GM10266 (cell line): Measurements from ENCODE around the gene ITIH1.

Experiments
- DNase-seq: peaks from one replicate; pipeline ENCODE4 v3.0.0; 2012; ENCODE audit errors: extremely low spot score
- CTCF ChIP-seq: IDR thresholded peaks from 2 replicates; pipeline ENCODE4 v1.5.1; 2012; ENCODE audit warnings: mild to moderate bottlenecking, low read depth; ENCODE audit not compliant: control insufficient read depth, insufficient read depth; ENCODE audit errors: missing control alignments

The ITIH1 gene

GRCh38 chr3:52770496-52771333, 6.7 kb upstream of the ITIH1 start, which contains the start of gene NEK4:
Gene NEK4, minus strand, starts transcription at chr3:52770940. Its CDS starts 194 bp downstream, at chr3:52770746.
- TF ChIP-seq CTCF, result no peak
- DNase-seq, result peak; percentile 92

- TF ChIP-seq CTCF, result no peak
- DNase-seq, result no peak
These were observed 6.1 kb upstream of the ITIH1 start for GRCh38 chr3:52771334-52771681.

- DNase-seq, result no peak
- TF ChIP-seq CTCF, result no peak
These were observed 5.7 kb upstream of the ITIH1 start for GRCh38 chr3:52771702-52772101.

GRCh38 chr3:52773361-52774065, 3.9 kb upstream of the ITIH1 start:
- no peak for DNase-seq
- no peak for TF ChIP-seq CTCF

GRCh38 chr3:52774066-52774713, 3.2 kb upstream of the ITIH1 start:
- no peak for DNase-seq
- no peak for TF ChIP-seq CTCF

- TF ChIP-seq CTCF, result no peak
- DNase-seq, result no peak
These were observed 2.2 kb upstream of the ITIH1 start for GRCh38 chr3:52774901-52775864.
